ENCODE results near the gene FANCD2OS.

GRCh38 chr3:10150987-10151386 is 42.9 kb upstream of the FANCD2OS start:
- TF ChIP-seq CTCF (IDR thresholded peaks at IDR 0.05 in 8 of 11, conservative IDR thresholded peaks at IDR 0.05 in 3 of 11) (no peak), POLR2AphosphoS5 (IDR thresholded peaks at IDR 0.05) (no peak), POLR2A (IDR thresholded peaks at IDR 0.05) (no peak)

Data from spleen (tissue), 7 donors.